GM18499 (cell line): ENCODE measurements around the gene LILRA6.
"Not testable (repeated sequence)": the region's sequence is repeated elsewhere in the genome, so short reads cannot be mapped to it uniquely, and the experiment has no call there.

ENCODE experiments used
- ATAC-seq: cut with Tn5 transposase; IDR thresholded peaks from one replicate; pipeline ENCODE4 v1.9.1; 2021; ENCODE audit warnings: moderate number of reproducible peaks; ENCODE audit not compliant: insufficient read depth, unreplicated experiment

The LILRA6 gene

GRCh38 chr19:54242646-54243045, at the start of gene LILRA6:
Gene LILRA6, minus strand, starts transcription at chr19:54242790.
- ATAC-seq = not testable (repeated sequence)

- ATAC-seq = not testable (repeated sequence)
Observed at GRCh38 chr19:54289160-54289559, 46.6 kb upstream of the LILRA6 start.

- ATAC-seq = no peak
Observed at GRCh38 chr19:54287456-54287855, 44.9 kb upstream of the LILRA6 start.

GRCh38 chr19:54286283-54286682, 43.7 kb upstream of the LILRA6 start:
- not testable (repeated sequence) for ATAC-seq

GRCh38 chr19:54285427-54286056, 43.0 kb upstream of the LILRA6 start:
- ATAC-seq = not testable (repeated sequence)

- ATAC-seq = no peak
Observed at GRCh38 chr19:54282686-54283470, 40.3 kb upstream of the LILRA6 start.

- not testable (repeated sequence) for ATAC-seq
Observed at GRCh38 chr19:54281729-54282075, 39.1 kb upstream of the LILRA6 start.

- no peak for ATAC-seq
Observed at GRCh38 chr19:54281007-54281728, 38.6 kb upstream of the LILRA6 start, which contains the start of gene LILRB2. Gene LILRB2, minus strand, starts transcription at chr19:54281110. Its CDS starts 614 bp downstream, at chr19:54280496.

- not testable (repeated sequence) for ATAC-seq
Observed at GRCh38 chr19:54280441-54280840, 37.9 kb upstream of the LILRA6 start.

GRCh38 chr19:54280025-54280424, 37.4 kb upstream of the LILRA6 start:
- ATAC-seq = not testable (repeated sequence)

- no peak for ATAC-seq
Observed at GRCh38 chr19:54279406-54279962, 36.9 kb upstream of the LILRA6 start.

- ATAC-seq = not testable (repeated sequence)
Observed at GRCh38 chr19:54278571-54279195, 36.1 kb upstream of the LILRA6 start.

GRCh38 chr19:54278056-54278455, 35.5 kb upstream of the LILRA6 start:
- not testable (repeated sequence) for ATAC-seq

- not testable (repeated sequence) for ATAC-seq
Observed at GRCh38 chr19:54277111-54277615, 34.6 kb upstream of the LILRA6 start.

GRCh38 chr19:54275951-54276350, 33.4 kb upstream of the LILRA6 start:
- no peak for ATAC-seq

- ATAC-seq = not testable (repeated sequence)
Observed at GRCh38 chr19:54274516-54274915, 31.9 kb upstream of the LILRA6 start.

- no peak for ATAC-seq
Observed at GRCh38 chr19:54273821-54274220, 31.2 kb upstream of the LILRA6 start.

GRCh38 chr19:54272181-54272580, 29.6 kb upstream of the LILRA6 start:
- ATAC-seq = not testable (repeated sequence)

- ATAC-seq = not testable (repeated sequence)
Observed at GRCh38 chr19:54271587-54271986, 29.0 kb upstream of the LILRA6 start.

- no peak for ATAC-seq
Observed at GRCh38 chr19:54271106-54271505, 28.5 kb upstream of the LILRA6 start.
